Heart left ventricle (tissue), 13 donors: ENCODE measurements around the gene SNX5.

Experiments
- CTCF ChIP-seq, 12 donors: fragments of 200-600 bp; sonication (generic) in 4 of 12; IDR thresholded peaks; one replicate each; pipeline versions ENCODE4 v1.5.0 to v1.8.0; 2018 to 2022; ENCODE audit warnings: antibody characterized with exemption in 12 of 12, mild to moderate bottlenecking in 5 of 12
- POLR2A ChIP-seq, 2 donors: fragments of 450-650 bp; IDR thresholded peaks; one replicate each; pipeline ENCODE4 v1.6.1; 2017; ENCODE audit warnings: antibody characterized with exemption in 2 of 2, mild to moderate bottlenecking in 2 of 2, moderate library complexity in 2 of 2
- donor health status: ischemic (EF 13 %, LVEDD 7.1; RV severe dilation, severe dysfunction).
- donor health status: DM: no; HTN: yes; CAD: no.
- donor health status: DM: no; HTN: no; CAD: no.
- donor health status: ischemic (EF 25% LVEDD 6.9; RV normal size, moderate dysfunction).
- donor health status: ischemic (EF 25% LVEDD 5.7; RV mildly dilated, moderate dysfunction).
- donor health status: ischemic (EF 35%, LVEDD 5.7; RV mildly dilated, moderate dysfunction).
- donor health status: nonischemic (EF 11% LVEDD 7.7; RV severe dilation, severe dysfunction).
- donor health status: DM: yes; HTN: yes; CAD: no.
- donor health status: PGD.
- donor health status: ischemic (EF 29% LVEDD 5.4; RV normal size, mild dysfunction).
- donor health status: nonischemic (EF 23%, LVEDD 6.1; RV moderate dilation, normal function).

GRCh38 chr20:17998446-17998845 lies 29.9 kb upstream of the SNX5 start:
- TF ChIP-seq CTCF (IDR thresholded peaks at IDR 0.05) (no peak), POLR2A (IDR thresholded peaks at IDR 0.05) (no peak)
